ENCODE measurements around the gene JARID2.

JARID2 gene

DNA sequence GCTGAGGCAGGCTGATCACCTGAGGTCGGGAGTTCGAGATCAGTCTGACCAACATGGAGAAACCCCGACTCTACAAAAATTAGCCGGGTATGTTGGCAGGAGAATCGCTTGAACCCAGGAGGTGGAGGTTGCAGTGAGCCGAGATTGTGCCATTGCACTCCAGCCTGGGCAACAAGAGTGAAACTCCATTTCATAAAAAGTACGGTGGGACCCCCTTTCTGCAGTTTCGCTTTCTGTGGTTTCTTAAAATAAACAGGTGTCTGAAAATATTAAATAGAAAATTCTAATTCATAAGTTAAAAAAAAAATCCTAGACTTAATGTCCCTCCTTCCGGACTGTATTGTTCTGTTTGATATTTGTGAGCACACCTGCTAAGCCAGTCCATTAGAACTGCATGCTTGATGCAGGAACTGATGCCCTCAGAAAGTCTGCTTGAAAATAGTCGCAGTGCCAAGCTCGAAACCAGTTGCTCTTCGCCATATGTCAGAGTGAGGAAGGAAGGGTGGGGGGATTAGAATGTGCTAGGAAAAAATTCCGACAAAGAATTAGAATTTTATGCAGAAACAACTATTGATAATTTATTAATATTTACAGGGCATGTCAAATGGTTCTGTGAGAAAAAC is 85.9 kb downstream of the JARID2 start:
- TF ChIP-seq ZBTB44 (tag by site-specific recombination; IDR thresholded peaks at IDR 0.05) (no peak), ZNF791 (tag by site-specific recombination; IDR thresholded peaks at IDR 0.05) (no peak), ZNF391 (tag by site-specific recombination; IDR thresholded peaks at IDR 0.05; ENCODE audit: borderline replicate concordance, low read depth) (no peak), REPIN1 (tag by site-specific recombination; IDR thresholded peaks at IDR 0.05; ENCODE audit: low read depth) (no peak), WT1 (tag by site-specific recombination; IDR thresholded peaks at IDR 0.05) (no peak), ZNF658 (tag by site-specific recombination; IDR thresholded peaks at IDR 0.05) (no peak), HOXC10 (CRISPR knock-in tag; IDR thresholded peaks at IDR 0.05) (no peak), ZNF292 (tag by site-specific recombination; IDR thresholded peaks at IDR 0.05; ENCODE audit: borderline replicate concordance, low read depth) (no peak)
- TF ChIP-seq, protein P1, sequence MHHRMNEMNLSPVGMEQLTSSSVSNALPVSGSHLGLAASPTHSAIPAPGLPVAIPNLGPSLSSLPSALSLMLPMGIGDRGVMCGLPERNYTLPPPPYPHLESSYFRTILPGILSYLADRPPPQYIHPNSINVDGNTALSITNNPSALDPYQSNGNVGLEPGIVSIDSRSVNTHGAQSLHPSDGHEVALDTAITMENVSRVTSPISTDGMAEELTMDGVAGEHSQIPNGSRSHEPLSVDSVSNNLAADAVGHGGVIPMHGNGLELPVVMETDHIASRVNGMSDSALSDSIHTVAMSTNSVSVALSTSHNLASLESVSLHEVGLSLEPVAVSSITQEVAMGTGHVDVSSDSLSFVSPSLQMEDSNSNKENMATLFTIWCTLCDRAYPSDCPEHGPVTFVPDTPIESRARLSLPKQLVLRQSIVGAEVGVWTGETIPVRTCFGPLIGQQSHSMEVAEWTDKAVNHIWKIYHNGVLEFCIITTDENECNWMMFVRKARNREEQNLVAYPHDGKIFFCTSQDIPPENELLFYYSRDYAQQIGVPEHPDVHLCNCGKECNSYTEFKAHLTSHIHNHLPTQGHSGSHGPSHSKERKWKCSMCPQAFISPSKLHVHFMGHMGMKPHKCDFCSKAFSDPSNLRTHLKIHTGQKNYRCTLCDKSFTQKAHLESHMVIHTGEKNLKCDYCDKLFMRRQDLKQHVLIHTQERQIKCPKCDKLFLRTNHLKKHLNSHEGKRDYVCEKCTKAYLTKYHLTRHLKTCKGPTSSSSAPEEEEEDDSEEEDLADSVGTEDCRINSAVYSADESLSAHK (tag by site-specific recombination; IDR thresholded peaks at IDR 0.05): no peak
- H3K4me1 ChIP-seq (ENCODE audit: control insufficient read depth, insufficient read depth, low read length): peaks cover 37% of the 10 kb centered on the region
- H3K36me3 ChIP-seq (ENCODE audit: control insufficient read depth in 2 of 2, insufficient read depth in 1 of 2, low read length in 2 of 2): no peaks in the 10 kb centered on the region
- CTCF ChIA-PET: interaction anchor here (0.6 to 1.2 kb wide), 6 partner anchors 9 to 1150 kb away, joined by 3 to 5 read pairs (median 4); no protein-coding TSS in a partner anchor
- H3K9me3 ChIP-seq (ENCODE audit: control insufficient read depth, insufficient read depth, low read depth, low read length): no peaks in the 10 kb centered on the region
- no peak overlapping the region for H3K27ac ChIP-seq (ENCODE audit: extremely low read depth, low read depth, low read length)
- H3K4me3 ChIP-seq (ENCODE audit: low read depth, low read length): no peak overlapping the region
- POLR2A ChIA-PET: no interaction called here

GRCh38 chr6:15332446-15332845 is 86.6 kb downstream of the JARID2 start:
- POLR2A ChIA-PET: no interaction called here
- Histone ChIP-seq H3K9me3 (ENCODE audit: control insufficient read depth, insufficient read depth, low read depth, low read length) (no peaks in the 10 kb centered on the region), H3K4me3 (ENCODE audit: low read depth, low read length) (no peak overlapping the region), H3K36me3 (ENCODE audit: control insufficient read depth in 2 of 2, insufficient read depth in 1 of 2, low read length in 2 of 2) (no peaks in the 10 kb centered on the region), H3K4me1 (ENCODE audit: control insufficient read depth, insufficient read depth, low read length) (peaks cover 31% of the 10 kb centered on the region), H3K27ac (ENCODE audit: extremely low read depth, low read depth, low read length) (no peak overlapping the region)
- CTCF ChIA-PET: interaction anchor here (0.6 to 1.5 kb wide), 6 partner anchors 10 to 58 kb away, joined by 3 to 4 read pairs (median 3); no protein-coding TSS in a partner anchor
- TF ChIP-seq SCRT2 (tag by site-specific recombination; IDR thresholded peaks at IDR 0.05) (no peak), ZNF664 (tag by site-specific recombination; IDR thresholded peaks at IDR 0.05) (no peak), ZNF785 (tag by site-specific recombination; IDR thresholded peaks at IDR 0.05) (no peak), ZXDB (tag by site-specific recombination; IDR thresholded peaks at IDR 0.05) (no peak), ZFP37 (tag by site-specific recombination; IDR thresholded peaks at IDR 0.05) (no peak), ZFP41 (tag by site-specific recombination; IDR thresholded peaks at IDR 0.05; ENCODE audit: borderline replicate concordance) (no peak), ZNF366 (tag by site-specific recombination; conservative IDR thresholded peaks at IDR 0.05) (no peak), YY1 (tag by site-specific recombination; IDR thresholded peaks at IDR 0.05) (no peak), ZNF521 (tag by site-specific recombination; IDR thresholded peaks at IDR 0.05) (no peak), ZNF266 (tag by site-specific recombination; IDR thresholded peaks at IDR 0.05; ENCODE audit: low read depth) (no peak), ZNF138 (tag by site-specific recombination; IDR thresholded peaks at IDR 0.05; ENCODE audit: borderline replicate concordance) (no peak), MYNN (tag by site-specific recombination; IDR thresholded peaks at IDR 0.05; ENCODE audit: borderline replicate concordance) (no peak)
